A549 (cell line): ENCODE data around the gene ZDHHC16.

Experiments
- BHLHE40 ChIP-seq: IDR thresholded peaks from 2 replicates; pipeline ENCODE4 v1.6.1; 2012; ENCODE audit warnings: low read depth, low read length, inconsistent platforms
- CHD2 ChIP-seq: fragments of 150-350 bp; IDR thresholded peaks from 2 replicates; pipeline ENCODE4 v1.6.1; 2014; ENCODE audit warnings: low read length; ENCODE audit not compliant: partially characterized antibody
- CHD4 ChIP-seq: fragments of 200-600 bp; sonication (generic); IDR thresholded peaks from 2 replicates; pipeline ENCODE4 v1.6.1; 2016; ENCODE audit warnings: antibody characterized with exemption, mild to moderate bottlenecking, borderline replicate concordance
- CTCF ChIP-seq: fragments of >200 bp; sonication (Bioruptor Twin); formaldehyde crosslinking; IDR thresholded peaks from 3 replicates; pipeline ENCODE4 v1.5.1; 2016
- EP300 ChIP-seq, 2 experiments: fragments of >200 bp; sonication (Bioruptor Twin); formaldehyde crosslinking; IDR thresholded peaks; 2 replicates in 1 of 2; 3 replicates in 1 of 2; pipeline ENCODE4 v1.6.1; 2016 to 2017
- HOXA7 ChIP-seq: fragments of 250-450 bp; sonication (Bioruptor Pico); IDR thresholded peaks from 2 replicates; pipeline ENCODE4 v1.5.0; 2020; ENCODE audit warnings: mild to moderate bottlenecking, moderate library complexity
- MYC ChIP-seq: IDR thresholded peaks from 2 replicates; pipeline ENCODE4 v1.6.1; 2012; ENCODE audit warnings: mild to moderate bottlenecking, inconsistent platforms, low read length, improper control_type of control experiment, borderline replicate concordance
- PHF8 ChIP-seq: fragments of 200-600 bp; sonication (generic); IDR thresholded peaks from 2 replicates; pipeline ENCODE4 v1.6.1; 2016; ENCODE audit warnings: low read depth, mild to moderate bottlenecking, antibody characterized with exemption, moderate library complexity, borderline replicate concordance
- POLR2A ChIP-seq: IDR thresholded peaks from 2 replicates; pipeline ENCODE4 v1.6.1; 2012; ENCODE audit warnings: mild to moderate bottlenecking, low read length
- RAD21 ChIP-seq, 2 experiments: fragments of >200 bp in 1 of 2; sonication (Bioruptor Twin) in 1 of 2; formaldehyde crosslinking in 1 of 2; IDR thresholded peaks in 1 of 2; conservative IDR thresholded peaks in 1 of 2; 2 replicates in 1 of 2; 3 replicates in 1 of 2; pipeline ENCODE4 v1.6.1; 2012 to 2018; ENCODE audit warnings: inconsistent platforms in 1 of 2
- REST ChIP-seq: fragments of 200-600 bp; sonication (generic); IDR thresholded peaks from 2 replicates; pipeline ENCODE4 v1.6.1; 2016; ENCODE audit warnings: antibody characterized with exemption, mild to moderate bottlenecking, moderate library complexity
- SMC3 ChIP-seq: fragments of >200 bp; sonication (Bioruptor Twin); formaldehyde crosslinking; IDR thresholded peaks from 3 replicates; pipeline ENCODE4 v1.6.1; 2018; ENCODE audit warnings: inconsistent platforms
- TP53 ChIP-seq: fragments of 250-450 bp; sonication (Bioruptor Pico); IDR thresholded peaks from 2 replicates; pipeline ENCODE4 v1.5.0; 2021; ENCODE audit warnings: mild to moderate bottlenecking, moderate library complexity

GRCh38 chr10:97435211-97435610, 10.8 kb upstream of the ZDHHC16 start:
- TF ChIP-seq REST (no peak), RAD21 (conservative IDR thresholded peaks at IDR 0.05 in 1 of 2, IDR thresholded peaks at IDR 0.05 in 1 of 2) (no peak), CTCF (no peak), BHLHE40 (no peak), MYC (no peak), SMC3 (no peak), TP53 (CRISPR knock-in tag) (no peak), PHF8 (no peak), CHD2 (no peak), POLR2A (no peak), HOXA7 (CRISPR knock-in tag) (no peak), EP300 (IDR thresholded peaks at IDR 0.05) (no peak), CHD4 (no peak)
